NOMO-1 treated with dmso at 0.1 percent for 144 hours (cell line): ENCODE results near the gene CHST8.
"Not testable (repeated sequence)": the region's sequence is repeated elsewhere in the genome, so short reads cannot be mapped to it uniquely, and the experiment has no call there.

Experiments
- DNase-seq: peaks from one replicate; lab custom pipeline; 2025; ENCODE audit not compliant: unreplicated experiment; lab: John Stamatoyannopoulos, UW

The CHST8 gene

DNA sequence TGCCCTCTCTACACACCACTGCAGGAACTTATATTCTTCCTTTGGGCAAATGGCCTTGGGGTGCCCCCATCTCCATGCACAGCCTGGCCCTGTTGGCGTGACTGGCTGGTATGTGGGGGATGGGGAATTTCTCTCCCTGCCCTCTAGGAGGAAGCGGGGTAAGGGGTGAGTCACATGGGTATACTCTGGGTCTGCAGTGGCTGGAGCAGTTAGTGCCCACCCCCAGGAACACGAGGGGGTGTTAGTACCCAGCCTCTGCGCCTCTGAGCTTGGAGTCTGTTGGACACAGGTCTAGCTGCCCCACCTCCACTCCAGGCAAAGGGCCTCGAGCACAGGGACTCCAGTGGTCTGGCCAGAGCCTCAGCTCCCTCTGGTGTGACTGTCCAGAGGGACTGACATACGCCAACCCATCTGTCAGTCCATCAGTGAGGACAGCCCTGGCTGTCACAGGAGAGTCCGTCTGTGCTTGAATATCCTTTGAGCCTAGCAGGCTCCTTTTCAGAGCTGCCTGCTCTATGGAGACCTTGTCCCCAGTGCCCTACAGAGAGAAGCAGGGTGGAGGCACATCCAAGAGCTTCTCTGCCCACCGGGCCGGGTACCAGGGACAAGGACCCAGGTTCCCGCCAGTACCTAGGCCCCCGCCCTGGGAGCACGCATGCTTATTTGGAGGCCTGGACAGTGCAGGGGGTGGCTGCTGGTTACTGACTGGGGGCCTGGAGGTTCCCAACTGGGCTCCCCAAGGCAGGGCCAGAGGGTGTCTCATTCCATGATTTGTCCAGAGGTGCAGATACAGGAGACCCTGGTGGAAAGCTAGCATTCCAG, 66.6 kb downstream of the CHST8 start:
- DNase-seq: no peak

- DNase-seq: no peak
Measured at GRCh38 chr19:33689138-33689746, 67.5 kb downstream of the CHST8 start.

DNA sequence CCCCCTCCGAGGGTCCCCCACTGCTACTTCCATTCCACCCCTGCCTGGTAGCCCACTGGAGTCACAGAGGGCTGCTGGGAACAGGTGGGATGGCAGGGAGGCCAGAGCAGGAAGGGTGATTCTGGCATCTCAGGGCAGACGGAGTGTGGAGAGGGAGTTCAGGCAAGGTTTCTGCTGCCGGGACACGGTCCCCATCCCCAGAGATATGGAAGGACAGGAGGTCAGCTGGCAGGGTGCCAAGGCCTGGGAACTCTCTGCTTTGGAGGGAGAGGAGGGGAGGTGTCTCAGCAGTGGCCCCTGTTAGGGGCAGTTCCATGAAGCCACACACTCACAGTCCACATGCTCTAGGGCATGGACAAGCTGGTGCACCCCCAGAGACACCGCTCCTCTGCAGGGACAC, 68.1 kb downstream of the CHST8 start:
- no peak for DNase-seq

- no peak for DNase-seq
Measured at GRCh38 chr19:33690378-33691029, 68.8 kb downstream of the CHST8 start.

- DNase-seq: no peak
Measured at GRCh38 chr19:33691030-33691427, 69.3 kb downstream of the CHST8 start.

- no peak for DNase-seq
Measured at GRCh38 chr19:33691736-33692135, 70.0 kb downstream of the CHST8 start.

DNA sequence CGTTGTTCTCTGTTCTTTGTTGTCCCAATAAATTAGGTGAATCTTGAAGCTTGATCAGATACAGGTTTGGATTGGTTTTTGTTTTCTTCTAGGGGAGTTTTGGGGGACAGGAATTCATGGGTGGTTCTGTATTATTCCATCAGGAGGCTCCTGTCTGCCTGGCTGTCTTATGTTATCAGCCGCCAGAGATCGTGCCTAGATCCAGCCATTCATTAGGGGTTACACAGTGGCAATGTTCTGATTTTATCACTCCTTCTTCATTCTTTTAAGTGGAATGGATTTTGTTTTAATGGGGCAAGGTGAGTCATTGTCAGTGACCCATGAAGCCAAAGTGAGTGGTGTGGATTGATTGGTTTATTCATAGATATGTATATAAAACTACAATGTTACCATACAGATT, 71.9 kb downstream of the CHST8 start:
- DNase-seq: no peak

DNA sequence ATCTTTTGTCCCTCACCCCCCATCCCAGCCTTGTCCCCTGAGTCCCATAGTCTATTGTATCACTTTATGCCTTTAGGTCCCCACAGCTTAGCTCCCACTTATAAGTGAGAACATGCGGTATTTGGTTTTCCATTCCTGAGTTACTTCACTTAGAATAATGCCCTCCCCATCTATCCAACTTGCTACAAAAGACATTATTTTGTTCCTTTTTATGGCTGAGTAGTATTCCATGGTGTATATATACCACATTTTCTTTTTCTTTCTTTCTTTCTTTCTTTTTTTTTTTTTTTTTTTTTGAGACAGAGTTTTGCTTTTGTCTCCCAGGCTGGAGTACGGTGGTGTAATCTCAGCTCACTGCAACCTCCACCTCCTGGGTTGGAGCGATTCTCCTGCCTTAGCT, 73.8 kb downstream of the CHST8 start:
- DNase-seq: not testable (repeated sequence)

DNA sequence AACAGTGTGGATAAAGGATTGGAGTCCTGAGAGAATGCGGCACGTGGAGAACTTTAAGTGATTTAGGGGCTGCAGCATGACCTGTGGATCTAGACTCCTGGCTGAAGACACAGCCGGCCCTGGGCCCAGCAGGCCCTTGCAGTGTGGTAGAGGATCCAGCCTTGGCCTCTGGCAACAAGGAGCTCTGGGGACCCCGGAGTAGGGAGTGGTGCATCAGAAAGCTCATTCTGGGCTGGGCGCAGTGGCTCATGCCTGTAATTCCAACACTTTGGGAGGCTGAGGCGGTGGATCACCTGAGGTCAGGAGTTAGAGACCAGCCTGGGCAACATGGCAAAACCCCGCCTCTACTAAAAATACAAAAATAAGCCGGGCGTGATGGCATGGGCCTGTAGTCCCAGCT, 76.0 kb downstream of the CHST8 start:
- DNase-seq: no peak

GRCh38 chr19:33698576-33699435, 77.1 kb downstream of the CHST8 start:
- DNase-seq: no peak

DNA sequence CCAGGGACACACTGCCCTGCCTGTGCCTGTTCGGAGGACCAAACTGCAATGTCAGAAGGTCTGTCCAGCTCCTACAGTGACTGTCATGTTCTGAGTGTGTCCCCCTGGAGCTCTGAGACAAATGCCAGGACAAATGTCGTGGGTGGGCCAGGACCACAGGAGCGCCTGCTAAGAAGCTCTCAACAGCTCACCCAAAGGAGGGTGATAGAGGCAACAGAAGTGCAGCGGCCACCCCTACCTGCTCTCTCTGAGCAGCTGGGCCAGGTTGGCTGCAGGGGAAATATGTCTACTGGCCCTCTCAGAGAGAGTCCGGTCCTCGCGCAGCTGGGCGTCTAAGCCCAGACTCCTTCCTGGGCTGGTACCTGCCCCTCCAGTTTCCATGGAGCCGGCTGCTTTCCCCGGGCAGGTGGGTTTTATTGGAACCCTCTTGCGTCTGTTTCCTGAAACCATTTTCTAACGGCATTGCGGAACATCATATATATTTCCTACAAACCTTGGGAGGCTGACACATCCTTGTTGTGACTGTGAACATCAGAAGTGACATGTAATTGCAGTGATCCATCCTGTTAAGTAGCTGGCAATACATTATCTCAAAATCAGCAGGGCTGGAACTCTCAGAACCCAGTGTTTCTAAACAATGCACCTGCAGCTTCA, 78.1 kb downstream of the CHST8 start:
- no peak for DNase-seq

GRCh38 chr19:33700408-33701013, 78.8 kb downstream of the CHST8 start:
- DNase-seq: no peak

GRCh38 chr19:33701565-33701964, 79.8 kb downstream of the CHST8 start:
- DNase-seq: no peak

DNA sequence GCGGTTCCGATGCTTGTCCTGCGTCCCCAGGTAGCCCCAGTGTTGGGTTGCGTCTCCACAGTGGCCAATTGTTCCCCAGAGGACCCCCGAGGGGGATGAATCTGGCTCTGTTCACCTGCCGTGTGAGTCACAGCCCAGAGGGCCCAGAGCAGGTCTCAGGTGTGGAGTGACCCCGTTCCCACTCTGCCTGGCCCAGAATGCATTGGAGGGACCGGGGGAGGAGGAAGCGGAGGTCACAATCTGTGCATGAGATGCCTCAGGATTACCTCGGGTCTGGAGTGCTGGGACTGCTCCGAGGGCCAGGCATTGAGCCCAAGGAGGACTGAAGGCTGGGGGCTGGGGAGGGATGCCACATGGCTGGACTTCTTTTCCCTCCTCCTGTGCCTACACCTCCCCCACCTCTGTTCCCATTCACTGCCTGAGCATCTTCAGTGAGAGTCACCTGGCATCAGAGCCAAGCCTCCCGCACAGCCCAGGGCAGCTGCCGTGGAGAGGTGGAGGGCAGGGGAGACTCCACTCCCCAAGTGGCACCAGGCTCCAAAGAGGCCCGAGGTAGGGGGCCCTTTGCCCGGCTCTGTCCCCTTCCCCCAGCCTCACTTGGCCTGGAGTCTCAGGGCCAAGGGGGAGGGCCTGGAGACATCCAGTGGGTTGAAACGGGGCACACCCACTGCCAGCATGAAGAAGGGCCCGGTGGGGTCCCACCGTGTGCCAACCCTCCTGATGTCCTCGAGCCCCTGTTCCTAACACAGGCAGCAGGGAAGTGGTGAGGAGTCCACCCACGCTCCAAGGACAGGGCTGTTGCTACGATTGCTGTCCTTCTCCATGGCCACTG, 81.1 kb downstream of the CHST8 start:
- DNase-seq: no peak

- no peak for DNase-seq
Measured at GRCh38 chr19:33703438-33703750, 81.6 kb downstream of the CHST8 start.

GRCh38 chr19:33703821-33704220, 82.1 kb downstream of the CHST8 start:
- DNase-seq: no peak

GRCh38 chr19:33704271-33704670, 82.5 kb downstream of the CHST8 start:
- DNase-seq: no peak

GRCh38 chr19:33705090-33705847, 83.5 kb downstream of the CHST8 start:
- no peak for DNase-seq

DNA sequence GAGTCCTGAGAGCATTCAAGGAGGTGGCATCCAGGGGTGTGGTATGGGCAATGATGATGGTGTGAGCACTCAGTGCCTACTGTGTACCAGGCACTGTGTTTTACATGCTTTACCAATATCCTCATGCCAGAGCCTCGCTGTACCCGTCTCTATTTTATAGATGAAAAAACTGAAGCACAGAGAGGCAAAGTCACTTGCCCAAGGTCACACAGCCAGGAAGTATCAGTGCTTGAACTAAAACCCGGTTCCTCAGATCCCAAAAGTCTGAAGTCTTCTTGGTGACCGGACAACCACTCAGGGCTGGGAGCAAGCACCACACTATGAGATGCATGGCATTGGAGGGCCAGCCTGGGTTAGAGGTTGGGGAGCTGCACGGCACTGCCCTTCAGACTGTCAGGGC, 84.1 kb downstream of the CHST8 start:
- DNase-seq: no peak
